ENCODE measurements around the gene INPP4A. TPM values are rescaled to one million over a fixed set of nuclear protein-coding genes. Genes with fewer than 3 reads are reported as not detected.

Gene INPP4A
- total and polyA plus RNA-seq, 2 of the 13 experiments (the other 11 are each of a cell fraction or from before 2014, with no cell fraction given): 10.1 to 10.9 TPM

DNA sequence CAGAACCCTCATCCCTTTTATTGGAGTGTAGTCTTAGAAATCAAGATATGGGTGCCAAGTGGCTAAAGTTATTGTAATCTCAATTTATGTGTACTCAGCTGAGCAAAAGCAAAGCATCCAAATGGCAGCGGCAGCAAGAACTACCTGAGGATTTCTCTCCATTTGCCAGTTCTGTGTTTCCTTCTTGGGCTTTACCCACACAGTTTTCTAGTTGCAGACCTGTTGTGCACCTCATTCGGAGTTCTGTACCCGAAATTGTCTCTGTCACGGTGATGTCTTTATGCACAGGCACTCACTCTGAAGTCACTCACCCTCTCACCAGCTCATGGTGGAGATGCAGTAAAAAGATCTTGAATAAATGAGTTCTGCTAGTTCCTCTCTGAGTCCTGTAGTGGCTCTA is 43.6 kb downstream of the INPP4A start:
- ChIA-PET POLR2A (interaction anchor here (1.0 kb wide), 1 partner anchor 824 kb away, joined by 3 read pairs; no protein-coding TSS in a partner anchor), CTCF (ENCODE audit: low intra/inter-chr PET ratio, low total read pairs) (no interaction called here)
- peak overlapping the region; percentile 77 for H3K4me2 ChIP-seq (ENCODE audit: low read depth, low read length)
- no peaks in the 10 kb centered on the region for H3K79me2 ChIP-seq (ENCODE audit: insufficient read depth, low read length)
- H3K9ac ChIP-seq (ENCODE audit: insufficient read depth, low read depth, low read length): peak overlapping the region; percentile 46
- intact Hi-C loops (cut with micrococcal nuclease; ENCODE audit: unreplicated experiment) (loop anchor here (5.0 kb wide), 1 partner anchor 41 kb away; no protein-coding TSS in a partner anchor), in situ Hi-C loops (cut with HindIII; ENCODE audit: extremely low pct_ligation_motif_present, low pct_unique_long_range_greater_than_20kb) (no loop called here)
- peak overlapping the region; percentile 74 for H3K27ac ChIP-seq (ENCODE audit: extremely low read length, insufficient read depth, low read length)
- no TSS peak for BruUV-seq (replicated peaks)
- 51% methylated on average over 4 of the region's 4 CpGs for WGBS (ENCODE audit: low lambda C conversion rate)
- H4K20me1 ChIP-seq (ENCODE audit: insufficient read depth, low read length): no peaks in the 10 kb centered on the region
- H3K27me3 ChIP-seq (ENCODE audit: control insufficient read depth in 1 of 2, insufficient read depth in 2 of 2, low read length in 2 of 2): no peaks in the 10 kb centered on the region
- H3K4me3 ChIP-seq (replicated peaks in 1 of 3; ENCODE audit: insufficient read depth in 1 of 3, low read depth in 2 of 3, low read length in 3 of 3): peak overlapping the region in 2 of 3 experiments; percentile 24 to 34; a peak in 4 of 6 replicates
- peak; percentile 46; the same call in 2 of the 3 replicates for ATAC-seq
- no peak for FAIRE-seq
- peaks cover 43% of the 10 kb centered on the region for H3K4me1 ChIP-seq (ENCODE audit: insufficient read depth, low read length)
- no peak for DNase-seq (ENCODE audit: low spot score)
- no peaks in the 10 kb centered on the region for H3K9me3 ChIP-seq (ENCODE audit: low read length)
- H3K36me3 ChIP-seq (replicated peaks in 1 of 2; ENCODE audit: control insufficient read depth in 1 of 2, insufficient read depth in 2 of 2, low read length in 2 of 2): 0 out of 5 replicates have a peak, but pooled peaks cover 0 to 2% of the 10 kb centered on the region in 2 experiments
- no peak overlapping the region for H2AFZ ChIP-seq (ENCODE audit: low read length)
- TF ChIP-seq MAF1 (CRISPR knock-in tag; IDR thresholded peaks at IDR 0.05; ENCODE audit: borderline replicate concordance): no peak
- TF ChIP-seq, protein P1, sequence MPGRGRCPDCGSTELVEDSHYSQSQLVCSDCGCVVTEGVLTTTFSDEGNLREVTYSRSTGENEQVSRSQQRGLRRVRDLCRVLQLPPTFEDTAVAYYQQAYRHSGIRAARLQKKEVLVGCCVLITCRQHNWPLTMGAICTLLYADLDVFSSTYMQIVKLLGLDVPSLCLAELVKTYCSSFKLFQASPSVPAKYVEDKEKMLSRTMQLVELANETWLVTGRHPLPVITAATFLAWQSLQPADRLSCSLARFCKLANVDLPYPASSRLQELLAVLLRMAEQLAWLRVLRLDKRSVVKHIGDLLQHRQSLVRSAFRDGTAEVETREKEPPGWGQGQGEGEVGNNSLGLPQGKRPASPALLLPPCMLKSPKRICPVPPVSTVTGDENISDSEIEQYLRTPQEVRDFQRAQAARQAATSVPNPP (CRISPR knock-in tag; IDR thresholded peaks at IDR 0.05): no peak
- no peak for TF ChIP-seq SMAD9 (CRISPR knock-in tag; IDR thresholded peaks at IDR 0.05)
- TF ChIP-seq HHEX (CRISPR knock-in tag; IDR thresholded peaks at IDR 0.05): no peak
- TF ChIP-seq ZNF510 (CRISPR knock-in tag; IDR thresholded peaks at IDR 0.05; ENCODE audit: low read depth): peak; percentile 62; the same call in 1 of the 2 replicates
- TF ChIP-seq FOXC1 (CRISPR knock-in tag; IDR thresholded peaks at IDR 0.05; ENCODE audit: borderline replicate concordance): no peak
- TF ChIP-seq ZNF543 (CRISPR knock-in tag; IDR thresholded peaks at IDR 0.05): no peak
- no peak for TF ChIP-seq PPARG (CRISPR knock-in tag; conservative IDR thresholded peaks at IDR 0.05)
- no peak for TF ChIP-seq HIVEP1 (CRISPR knock-in tag; IDR thresholded peaks at IDR 0.05)
- no peak for TF ChIP-seq ZNF790 (CRISPR knock-in tag; IDR thresholded peaks at IDR 0.05; ENCODE audit: borderline replicate concordance)
- TF ChIP-seq, protein P2, sequence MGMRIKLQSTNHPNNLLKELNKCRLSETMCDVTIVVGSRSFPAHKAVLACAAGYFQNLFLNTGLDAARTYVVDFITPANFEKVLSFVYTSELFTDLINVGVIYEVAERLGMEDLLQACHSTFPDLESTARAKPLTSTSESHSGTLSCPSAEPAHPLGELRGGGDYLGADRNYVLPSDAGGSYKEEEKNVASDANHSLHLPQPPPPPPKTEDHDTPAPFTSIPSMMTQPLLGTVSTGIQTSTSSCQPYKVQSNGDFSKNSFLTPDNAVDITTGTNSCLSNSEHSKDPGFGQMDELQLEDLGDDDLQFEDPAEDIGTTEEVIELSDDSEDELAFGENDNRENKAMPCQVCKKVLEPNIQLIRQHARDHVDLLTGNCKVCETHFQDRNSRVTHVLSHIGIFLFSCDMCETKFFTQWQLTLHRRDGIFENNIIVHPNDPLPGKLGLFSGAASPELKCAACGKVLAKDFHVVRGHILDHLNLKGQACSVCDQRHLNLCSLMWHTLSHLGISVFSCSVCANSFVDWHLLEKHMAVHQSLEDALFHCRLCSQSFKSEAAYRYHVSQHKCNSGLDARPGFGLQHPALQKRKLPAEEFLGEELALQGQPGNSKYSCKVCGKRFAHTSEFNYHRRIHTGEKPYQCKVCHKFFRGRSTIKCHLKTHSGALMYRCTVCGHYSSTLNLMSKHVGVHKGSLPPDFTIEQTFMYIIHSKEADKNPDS (CRISPR knock-in tag; IDR thresholded peaks at IDR 0.05): no peak
- no peak for TF ChIP-seq NONO (IDR thresholded peaks at IDR 0.05)
- no peak for TF ChIP-seq NONO (CRISPR knock-in tag; conservative IDR thresholded peaks at IDR 0.05)
- TF ChIP-seq ZNF207 (IDR thresholded peaks at IDR 0.05; ENCODE audit: borderline replicate concordance): no peak
- TF ChIP-seq GTF3A (CRISPR knock-in tag; conservative IDR thresholded peaks at IDR 0.05): 0 out of 2 replicates have a peak, but pooled peaks have one; percentile 53
- no peak for TF ChIP-seq HCFC1 (IDR thresholded peaks at IDR 0.05; ENCODE audit: low read depth, low read length)
- no peak for TF ChIP-seq ZFP41 (CRISPR knock-in tag; IDR thresholded peaks at IDR 0.05; ENCODE audit: borderline replicate concordance)
- TF ChIP-seq MBNL3 (CRISPR knock-in tag; conservative IDR thresholded peaks at IDR 0.05): no peak
- TF ChIP-seq, protein P3, sequence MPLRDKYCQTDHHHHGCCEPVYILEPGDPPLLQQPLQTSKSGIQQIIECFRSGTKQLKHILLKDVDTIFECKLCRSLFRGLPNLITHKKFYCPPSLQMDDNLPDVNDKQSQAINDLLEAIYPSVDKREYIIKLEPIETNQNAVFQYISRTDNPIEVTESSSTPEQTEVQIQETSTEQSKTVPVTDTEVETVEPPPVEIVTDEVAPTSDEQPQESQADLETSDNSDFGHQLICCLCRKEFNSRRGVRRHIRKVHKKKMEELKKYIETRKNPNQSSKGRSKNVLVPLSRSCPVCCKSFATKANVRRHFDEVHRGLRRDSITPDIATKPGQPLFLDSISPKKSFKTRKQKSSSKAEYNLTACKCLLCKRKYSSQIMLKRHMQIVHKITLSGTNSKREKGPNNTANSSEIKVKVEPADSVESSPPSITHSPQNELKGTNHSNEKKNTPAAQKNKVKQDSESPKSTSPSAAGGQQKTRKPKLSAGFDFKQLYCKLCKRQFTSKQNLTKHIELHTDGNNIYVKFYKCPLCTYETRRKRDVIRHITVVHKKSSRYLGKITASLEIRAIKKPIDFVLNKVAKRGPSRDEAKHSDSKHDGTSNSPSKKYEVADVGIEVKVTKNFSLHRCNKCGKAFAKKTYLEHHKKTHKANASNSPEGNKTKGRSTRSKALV (CRISPR knock-in tag; IDR thresholded peaks at IDR 0.05): no peak
- TF ChIP-seq, protein P4, sequence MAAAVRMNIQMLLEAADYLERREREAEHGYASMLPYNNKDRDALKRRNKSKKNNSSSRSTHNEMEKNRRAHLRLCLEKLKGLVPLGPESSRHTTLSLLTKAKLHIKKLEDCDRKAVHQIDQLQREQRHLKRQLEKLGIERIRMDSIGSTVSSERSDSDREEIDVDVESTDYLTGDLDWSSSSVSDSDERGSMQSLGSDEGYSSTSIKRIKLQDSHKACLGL (CRISPR knock-in tag; IDR thresholded peaks at IDR 0.05): peak; percentile 19; the same call in 1 of the 2 replicates
- no peak for TF ChIP-seq ZNF10 (CRISPR knock-in tag; IDR thresholded peaks at IDR 0.05; ENCODE audit: borderline replicate concordance, low read depth)
